ENCODE results near the gene GNPTG.
A peak's percentile ranks its signal among the peaks of the same experiment; 100 is the strongest.

The GNPTG gene

DNA sequence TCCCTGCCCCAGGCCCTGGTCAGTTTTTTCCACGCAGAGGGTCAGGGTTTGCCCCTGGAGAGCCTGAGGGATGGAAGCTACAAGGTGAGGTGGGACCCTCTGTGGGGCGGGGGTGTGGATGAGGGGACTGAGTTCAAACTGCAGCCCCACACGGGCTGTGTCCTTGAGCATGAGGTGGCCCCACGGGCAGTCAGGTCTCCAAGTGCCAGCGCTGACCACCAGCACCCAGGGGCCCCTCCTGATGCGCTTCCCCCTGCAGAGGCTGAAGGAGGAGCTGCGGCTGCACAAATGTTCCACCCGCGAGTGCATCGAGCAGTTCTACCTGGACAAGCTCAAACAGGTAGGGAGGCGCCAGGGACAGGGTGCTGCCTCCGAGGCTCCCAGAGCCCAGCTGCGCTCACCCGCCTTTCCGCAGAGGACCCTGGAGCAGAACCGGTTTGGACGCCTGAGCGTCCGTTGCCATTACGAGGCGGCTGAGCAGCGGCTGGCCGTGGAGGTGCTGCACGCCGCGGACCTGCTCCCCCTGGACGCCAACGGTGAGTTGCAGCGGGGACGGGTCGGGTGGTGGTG, 4.4 kb upstream of the GNPTG start:
- Mint-ChIP-seq H3K27ac (no peak overlapping the region), H3K4me3 (no peak overlapping the region)

GRCh38 chr16:1347962-1348361, 3.8 kb upstream of the GNPTG start:
- Mint-ChIP-seq H3K27me3 (no peaks in the 10 kb centered on the region), H3K27ac (no peak overlapping the region), H3K9me3 (no peaks in the 10 kb centered on the region), H3K4me1 (peaks cover 46% of the 10 kb centered on the region), H3K4me3 (no peak overlapping the region), H3K36me3 (peaks cover 18% of the 10 kb centered on the region)
- ATAC-seq: no peak

More for the DNA sequence above, 4.4 kb upstream of the GNPTG start:
- no peaks in the 10 kb centered on the region for H3K27me3 Mint-ChIP-seq
- peaks cover 18% of the 10 kb centered on the region for H3K36me3 Mint-ChIP-seq
- H3K9me3 Mint-ChIP-seq: no peaks in the 10 kb centered on the region
- no peak for ATAC-seq
- H3K4me1 Mint-ChIP-seq: peaks cover 46% of the 10 kb centered on the region

- Mint-ChIP-seq H3K9me3 (no peaks in the 10 kb centered on the region), H3K4me1 (peaks cover 46% of the 10 kb centered on the region), H3K27ac (no peak overlapping the region), H3K27me3 (no peaks in the 10 kb centered on the region), H3K4me3 (no peak overlapping the region), H3K36me3 (peaks cover 22% of the 10 kb centered on the region)
- no peak for ATAC-seq
Observed at GRCh38 chr16:1348441-1348840, 3.3 kb upstream of the GNPTG start.

DNA sequence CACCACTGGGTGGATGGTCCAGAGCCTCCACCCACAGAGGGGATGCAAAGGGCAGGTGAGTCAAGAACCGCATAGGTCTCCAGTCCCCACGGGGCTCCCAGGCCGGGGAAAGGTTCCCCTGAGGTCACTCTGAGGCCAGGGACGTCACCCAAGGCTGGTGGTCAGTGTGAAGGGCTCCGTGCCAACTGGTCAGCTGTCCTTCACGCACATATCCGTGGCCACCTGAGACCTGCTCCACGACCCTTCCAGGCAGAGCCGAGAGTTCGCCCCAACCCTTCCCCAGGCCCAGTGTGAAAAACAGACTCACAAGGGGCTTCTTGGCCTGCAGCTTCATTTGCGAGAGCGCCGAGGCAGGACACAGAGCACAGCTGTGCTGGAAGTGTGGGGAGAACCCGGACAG, 2.8 kb upstream of the GNPTG start:
- Mint-ChIP-seq H3K4me1 (peaks cover 46% of the 10 kb centered on the region), H3K27me3 (no peaks in the 10 kb centered on the region), H3K36me3 (peaks cover 25% of the 10 kb centered on the region), H3K4me3 (no peak overlapping the region), H3K27ac (no peak overlapping the region), H3K9me3 (no peaks in the 10 kb centered on the region)
- no peak for ATAC-seq

DNA sequence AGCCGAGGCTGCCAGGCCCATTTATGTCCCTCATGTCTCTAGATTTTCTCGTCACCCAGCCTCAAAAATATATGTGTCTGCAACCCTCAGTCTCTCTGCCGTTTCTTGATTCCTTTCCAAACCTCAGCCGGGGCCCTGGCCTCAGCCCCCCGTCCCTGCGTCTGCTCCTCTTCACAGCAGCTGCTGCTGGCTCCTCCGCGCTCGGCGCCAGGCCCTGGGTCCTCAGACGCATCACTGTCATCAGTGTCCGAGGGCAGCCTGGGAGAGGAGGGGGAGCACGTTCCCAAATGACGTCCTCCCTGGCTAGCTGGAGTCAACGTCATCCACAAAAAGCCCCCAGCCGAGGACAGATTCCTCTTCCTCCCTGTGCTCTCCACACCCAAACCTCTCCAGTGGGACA, 2.4 kb upstream of the GNPTG start:
- Mint-ChIP-seq H3K27ac (no peak overlapping the region), H3K9me3 (no peaks in the 10 kb centered on the region), H3K4me3 (no peak overlapping the region), H3K36me3 (peaks cover 25% of the 10 kb centered on the region), H3K4me1 (peaks cover 45% of the 10 kb centered on the region), H3K27me3 (no peaks in the 10 kb centered on the region)
- ATAC-seq: no peak

- H3K36me3 Mint-ChIP-seq: peaks cover 25% of the 10 kb centered on the region
- ATAC-seq: no peak
- H3K4me1 Mint-ChIP-seq: peaks cover 47% of the 10 kb centered on the region
- H3K27ac Mint-ChIP-seq: no peak overlapping the region
- H3K27me3 Mint-ChIP-seq: no peaks in the 10 kb centered on the region
- no peaks in the 10 kb centered on the region for H3K9me3 Mint-ChIP-seq
- H3K4me3 Mint-ChIP-seq: peak overlapping the region; percentile 34
Observed at GRCh38 chr16:1349951-1350350, 1.8 kb upstream of the GNPTG start.

GRCh38 chr16:1350691-1351090, 1.0 kb upstream of the GNPTG start:
- Mint-ChIP-seq H3K9me3 (no peaks in the 10 kb centered on the region), H3K27ac (peak overlapping the region; percentile 71), H3K4me3 (peak overlapping the region; percentile 85), H3K27me3 (no peaks in the 10 kb centered on the region), H3K4me1 (peaks cover 54% of the 10 kb centered on the region), H3K36me3 (peaks cover 25% of the 10 kb centered on the region)
- ATAC-seq: no peak

DNA sequence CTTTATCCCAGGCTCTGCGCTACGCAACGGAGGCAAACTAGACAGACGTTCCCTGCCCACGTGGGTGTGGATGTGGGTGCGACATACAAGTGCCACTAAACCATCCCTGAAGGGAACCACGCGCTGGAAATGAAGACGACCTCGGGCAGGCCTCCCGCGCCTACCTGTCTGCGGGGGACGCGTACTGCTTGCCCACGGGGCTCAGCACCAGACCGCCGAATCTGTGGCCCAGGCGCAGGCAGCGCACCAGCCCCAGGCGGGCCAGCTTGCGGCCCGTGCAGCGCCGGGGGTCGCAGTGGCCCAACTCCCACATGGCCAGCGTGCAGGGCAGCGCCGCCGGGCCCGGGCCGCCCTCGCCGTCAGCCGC, 533 bp upstream of the GNPTG start:
- Mint-ChIP-seq H3K27ac (peak overlapping the region; percentile 71), H3K36me3 (peaks cover 25% of the 10 kb centered on the region), H3K9me3 (no peaks in the 10 kb centered on the region), H3K4me3 (peak overlapping the region; percentile 85), H3K4me1 (peaks cover 59% of the 10 kb centered on the region), H3K27me3 (no peaks in the 10 kb centered on the region)
- ATAC-seq: peak; percentile 31

DNA sequence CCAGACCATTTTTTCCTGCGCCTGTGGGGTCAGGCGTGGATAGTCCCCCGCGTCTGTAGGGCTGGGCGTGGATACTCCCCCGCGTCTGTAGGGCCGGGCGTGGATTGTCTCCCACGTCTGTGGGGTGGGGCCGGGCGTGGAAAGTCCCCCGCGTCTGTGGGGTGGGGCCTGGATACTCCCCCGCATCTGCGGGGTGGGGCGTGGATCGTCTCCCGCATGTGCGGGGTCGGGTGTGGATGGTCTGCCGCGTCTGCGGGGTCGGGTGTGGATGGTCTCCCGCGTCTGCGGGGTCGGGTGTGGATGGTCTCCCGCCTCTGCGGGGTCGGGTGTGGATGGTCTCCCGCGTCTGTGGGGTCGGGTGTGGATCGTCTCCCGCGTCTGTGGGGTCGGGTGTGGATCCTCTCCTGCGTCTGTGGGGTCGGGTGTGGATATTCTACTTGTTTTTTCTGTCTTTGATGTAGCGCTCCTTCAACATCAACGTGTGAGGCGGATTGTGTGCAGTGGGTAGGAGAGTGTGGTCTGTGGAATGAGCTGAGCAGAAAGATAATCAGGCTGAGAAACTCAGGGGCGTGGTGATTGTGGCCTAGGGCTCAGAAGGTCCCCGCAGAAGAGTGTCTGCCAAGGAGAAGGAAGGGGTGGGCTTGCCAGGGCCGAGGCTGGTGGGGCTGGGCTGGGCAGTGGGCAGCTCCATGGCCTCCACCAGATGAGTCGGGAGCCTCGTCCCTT, 3.2 kb downstream of the GNPTG start:
- Mint-ChIP-seq H3K9me3 (no peaks in the 10 kb centered on the region), H3K36me3 (peaks cover 13% of the 10 kb centered on the region), H3K27me3 (no peaks in the 10 kb centered on the region), H3K27ac (peak overlapping the region; percentile 6), H3K4me1 (peaks cover 74% of the 10 kb centered on the region), H3K4me3 (no peak overlapping the region)
- no peak for ATAC-seq

DNA sequence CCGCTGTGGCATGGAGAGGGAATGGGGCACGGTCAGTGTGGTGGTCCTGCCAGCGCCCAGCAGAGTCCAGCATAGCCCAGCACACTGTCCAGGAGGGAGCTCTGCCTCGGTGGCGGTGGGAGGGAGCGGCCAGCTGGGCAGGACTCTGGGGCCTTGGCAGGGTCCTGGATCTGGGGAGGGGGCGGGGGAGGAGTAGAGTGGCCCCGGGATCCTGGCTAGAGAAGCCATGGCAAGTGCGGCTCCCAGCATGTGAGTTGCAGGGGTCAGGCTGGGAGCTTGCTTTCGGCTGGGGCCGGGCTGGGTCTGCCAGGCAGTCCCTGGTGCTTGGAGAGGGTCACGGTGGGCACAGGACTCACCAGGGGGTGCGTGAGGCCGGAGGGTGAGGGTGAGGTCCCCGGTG, 3.9 kb downstream of the GNPTG start:
- Mint-ChIP-seq H3K4me1 (peaks cover 68% of the 10 kb centered on the region), H3K36me3 (peaks cover 11% of the 10 kb centered on the region), H3K27ac (peak overlapping the region; percentile 6), H3K9me3 (no peaks in the 10 kb centered on the region), H3K4me3 (no peak overlapping the region), H3K27me3 (no peaks in the 10 kb centered on the region)
- ATAC-seq: no peak

DNA sequence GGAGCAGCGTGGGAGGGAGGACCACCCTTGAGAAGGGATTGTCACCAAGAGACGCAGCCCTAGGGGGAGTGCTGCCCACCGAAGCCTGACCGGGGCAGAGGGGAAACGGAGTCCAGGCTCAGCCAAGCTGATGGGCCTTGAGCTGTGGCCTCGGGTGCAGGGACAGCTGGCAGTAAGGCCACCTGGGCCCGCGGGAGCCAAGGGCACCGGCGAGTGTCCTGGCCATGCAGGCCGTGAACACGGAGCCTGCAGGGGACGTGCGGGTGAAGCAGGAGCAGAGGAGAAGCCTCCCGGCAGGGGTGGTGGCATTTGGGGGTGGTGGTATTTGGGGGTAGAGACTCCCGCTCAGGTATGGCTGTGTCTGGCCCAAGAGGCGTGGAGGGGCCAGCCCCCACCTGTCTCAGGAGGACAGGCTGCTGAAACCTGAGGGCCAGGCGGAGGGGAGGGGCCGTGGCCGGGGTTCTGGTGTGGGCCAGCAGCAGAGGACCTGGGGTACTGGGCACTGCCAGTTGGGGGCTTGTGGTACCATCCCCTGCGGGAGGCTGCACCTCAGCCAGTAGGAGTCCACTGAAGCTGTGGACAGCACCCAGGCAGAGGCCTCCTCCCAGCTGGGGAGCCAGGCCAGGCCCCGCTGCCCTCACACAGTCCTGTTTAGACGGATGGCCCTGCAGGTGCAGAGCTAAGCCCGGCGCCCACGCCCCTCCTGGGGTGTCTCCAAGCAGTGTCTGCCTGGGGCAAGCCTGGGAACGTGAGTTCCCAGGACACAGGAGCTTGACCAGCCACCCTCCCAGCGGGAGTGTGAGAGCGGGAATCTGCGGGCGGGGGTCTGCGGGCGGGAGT, 4.5 kb downstream of the GNPTG start:
- ATAC-seq: no peak

GRCh38 chr16:1357906-1358566, 6.3 kb downstream of the GNPTG start:
- Mint-ChIP-seq H3K36me3 (peaks cover 11% of the 10 kb centered on the region), H3K4me1 (peaks cover 50% of the 10 kb centered on the region), H3K27ac (peak overlapping the region; percentile 60), H3K4me3 (no peak overlapping the region), H3K27me3 (no peaks in the 10 kb centered on the region), H3K9me3 (no peaks in the 10 kb centered on the region)
- ATAC-seq: peak; percentile 64

More for the DNA sequence above, 4.5 kb downstream of the GNPTG start:
- Mint-ChIP-seq H3K4me3 (no peak overlapping the region), H3K9me3 (no peaks in the 10 kb centered on the region), H3K4me1 (peaks cover 62% of the 10 kb centered on the region), H3K27me3 (no peaks in the 10 kb centered on the region), H3K36me3 (peaks cover 11% of the 10 kb centered on the region), H3K27ac (peak overlapping the region; percentile 63)

DNA sequence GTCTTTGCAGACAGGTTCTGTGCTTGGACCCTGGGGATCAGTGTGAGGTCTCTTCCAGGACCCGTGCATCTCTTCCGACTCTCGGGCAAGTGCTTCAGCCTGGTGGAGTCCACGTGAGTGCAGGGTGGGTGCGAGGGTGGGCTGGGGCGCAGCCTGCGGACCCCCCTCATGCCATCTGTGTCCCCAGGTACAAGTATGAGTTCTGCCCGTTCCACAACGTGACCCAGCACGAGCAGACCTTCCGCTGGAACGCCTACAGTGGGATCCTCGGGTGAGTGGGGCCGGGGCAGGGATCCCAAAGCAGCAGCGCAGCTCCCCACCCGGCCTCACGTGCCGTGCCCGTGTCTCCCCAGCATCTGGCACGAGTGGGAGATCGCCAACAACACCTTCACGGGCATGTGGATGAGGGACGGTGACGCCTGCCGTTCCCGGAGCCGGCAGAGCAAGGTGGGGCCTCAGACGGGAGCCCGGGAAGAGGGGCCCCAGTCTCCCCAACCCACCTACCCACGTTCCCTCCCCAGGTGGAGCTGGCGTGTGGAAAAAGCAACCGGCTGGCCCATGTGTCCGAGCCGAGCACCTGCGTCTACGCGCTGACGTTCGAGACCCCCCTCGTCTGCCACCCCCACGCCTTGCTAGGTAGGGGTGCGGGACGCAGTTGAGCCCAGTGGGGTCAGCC, 10.1 kb downstream of the GNPTG start:
- no peak for ATAC-seq
- Mint-ChIP-seq H3K27ac (no peak overlapping the region), H3K4me3 (no peak overlapping the region), H3K9me3 (no peaks in the 10 kb centered on the region), H3K27me3 (no peaks in the 10 kb centered on the region), H3K4me1 (peaks cover 22% of the 10 kb centered on the region), H3K36me3 (peaks cover 24% of the 10 kb centered on the region)

- Mint-ChIP-seq H3K4me3 (no peak overlapping the region), H3K36me3 (peaks cover 24% of the 10 kb centered on the region), H3K4me1 (peaks cover 20% of the 10 kb centered on the region), H3K27me3 (no peaks in the 10 kb centered on the region), H3K9me3 (no peaks in the 10 kb centered on the region), H3K27ac (peak overlapping the region; percentile 57)
- no peak for ATAC-seq
Observed at GRCh38 chr16:1362807-1363206, 11.1 kb downstream of the GNPTG start.
